Mesenchymal stem cell (in vitro differentiated cells and primary cell): ENCODE results near the gene AAGAB.

Source experiments
- DNase-seq: peaks from one replicate; pipeline ENCODE4 v3.0.0-alpha.2; 2013
- H2AFZ ChIP-seq: one replicate; pipeline ENCODE4 v1.6.1; 2013; ENCODE audit warnings: low read depth, mild to moderate bottlenecking, control low read depth, inconsistent platforms, low read length, moderate library complexity
- H2AK5ac ChIP-seq: 2 replicates; pipeline ENCODE4 v1.6.1; 2013; ENCODE audit warnings: low read length, moderate library complexity, mild to moderate bottlenecking, inconsistent platforms; ENCODE audit not compliant: severe bottlenecking
- H2BK120ac ChIP-seq: one replicate; pipeline ENCODE4 v1.6.1; 2013; ENCODE audit warnings: low read depth, mild to moderate bottlenecking, inconsistent platforms, low read length, moderate library complexity
- H2BK12ac ChIP-seq, 2 experiments: one replicate each; pipeline ENCODE4 v1.6.1; 2013; ENCODE audit warnings: inconsistent platforms in 2 of 2, low read length in 2 of 2, mild to moderate bottlenecking in 2 of 2, moderate library complexity in 2 of 2, control low read depth in 1 of 2
- H2BK15ac ChIP-seq: one replicate; pipeline ENCODE4 v1.6.1; 2013; ENCODE audit warnings: mild to moderate bottlenecking, low read depth, inconsistent platforms; ENCODE audit not compliant: poor library complexity, severe bottlenecking
- H2BK5ac ChIP-seq: 2 replicates; pipeline ENCODE4 v1.6.1; 2013; ENCODE audit warnings: low read depth, mild to moderate bottlenecking, low read length, control low read depth, inconsistent platforms; ENCODE audit not compliant: poor library complexity, severe bottlenecking
- H3K14ac ChIP-seq, 2 experiments: one replicate each; pipeline ENCODE4 v1.6.1; 2013; ENCODE audit warnings: inconsistent platforms in 2 of 2, low read length in 2 of 2, control low read depth in 1 of 2, mild to moderate bottlenecking in 1 of 2, moderate library complexity in 1 of 2
- H3K18ac ChIP-seq, 2 experiments: one replicate each; pipeline ENCODE4 v1.6.1; 2013; ENCODE audit warnings: inconsistent platforms in 2 of 2, low read length in 2 of 2, control low read depth in 1 of 2, low read depth in 1 of 2, mild to moderate bottlenecking in 1 of 2
- H3K23ac ChIP-seq, 2 experiments: one replicate each; pipeline ENCODE4 v1.6.1; 2013; ENCODE audit warnings: inconsistent platforms in 2 of 2, low read length in 2 of 2, mild to moderate bottlenecking in 2 of 2, moderate library complexity in 2 of 2, control low read depth in 1 of 2
- H3K27ac ChIP-seq: 2 replicates; pipeline ENCODE4 v1.5.1; 2013; ENCODE audit warnings: mild to moderate bottlenecking, moderate library complexity, low read length, control low read depth, inconsistent platforms; ENCODE audit not compliant: poor library complexity, severe bottlenecking
- H3K27me3 ChIP-seq, 2 experiments: 2 replicates each; pipeline versions ENCODE4 v1.6.1 to v1.7.0; 2013; ENCODE audit warnings: low read length in 2 of 2, mild to moderate bottlenecking in 2 of 2, moderate library complexity in 2 of 2, control low read depth in 1 of 2, inconsistent platforms in 1 of 2; ENCODE audit not compliant: control insufficient read depth in 1 of 2, insufficient read depth in 1 of 2
- H3K36me3 ChIP-seq, 2 experiments: 2 replicates each; pipeline versions ENCODE4 v1.6.1 to v1.7.0; 2013; ENCODE audit warnings: low read length in 2 of 2, control low read depth in 1 of 2, inconsistent platforms in 1 of 2, low read depth in 1 of 2, mild to moderate bottlenecking in 1 of 2; ENCODE audit not compliant: insufficient read depth in 2 of 2, control insufficient read depth in 1 of 2
- H3K4ac ChIP-seq, 2 experiments: one replicate each; pipeline ENCODE4 v1.6.1; 2013; ENCODE audit warnings: inconsistent platforms in 2 of 2, low read length in 2 of 2, mild to moderate bottlenecking in 2 of 2, moderate library complexity in 2 of 2, control low read depth in 1 of 2, low read depth in 1 of 2
- H3K4me1 ChIP-seq: 2 replicates; pipeline ENCODE4 v1.6.1; 2013; ENCODE audit warnings: low read depth, low read length, control low read depth; ENCODE audit not compliant: control insufficient read depth, insufficient read depth
- H3K4me2 ChIP-seq: 2 replicates; pipeline ENCODE4 v1.6.1; 2013; ENCODE audit warnings: low read length, mild to moderate bottlenecking, inconsistent platforms; ENCODE audit not compliant: poor library complexity, severe bottlenecking
- H3K4me3 ChIP-seq, 2 experiments: 2 replicates each; pipeline versions ENCODE4 v1.5.1 to v1.7.0; 2013; ENCODE audit warnings: low read length in 2 of 2, mild to moderate bottlenecking in 2 of 2, control low read depth in 1 of 2, low read depth in 1 of 2; ENCODE audit not compliant: insufficient read depth in 1 of 2
- H3K79me1 ChIP-seq: replicated peaks from 2 replicates; pipeline ENCODE4 v1.6.1; 2013; ENCODE audit warnings: mild to moderate bottlenecking, control low read depth, low read length, inconsistent platforms; ENCODE audit not compliant: poor library complexity, severe bottlenecking
- H3K9ac ChIP-seq: 2 replicates; pipeline ENCODE4 v1.7.0; 2013; ENCODE audit warnings: mild to moderate bottlenecking, low read length, moderate library complexity
- H3K9me3 ChIP-seq: 2 replicates; pipeline ENCODE4 v1.7.0; 2013; ENCODE audit warnings: mild to moderate bottlenecking, low read length; ENCODE audit not compliant: control insufficient read depth
- H4K8ac ChIP-seq: one replicate; pipeline ENCODE4 v1.6.1; 2013; ENCODE audit warnings: inconsistent platforms, mild to moderate bottlenecking, low read length, moderate library complexity
- H4K91ac ChIP-seq: one replicate; pipeline ENCODE4 v1.6.1; 2013; ENCODE audit warnings: mild to moderate bottlenecking, low read length, inconsistent platforms
- WGBS: methylation state at CpG from one replicate; pipeline ENCODE4 v1.1.7; 2013; ENCODE audit warnings: mixed read lengths; 5-methylcytosine and 5-hydroxymethylcytosine counted together

The AAGAB gene

GRCh38 chr15:67196672-67197363 is 57.6 kb downstream of the AAGAB start:
- Histone ChIP-seq H3K9me3 (no peaks in the 10 kb centered on the region), H3K23ac (no peak overlapping the region), H2BK120ac (no peak overlapping the region), H4K8ac (peak overlapping the region; percentile 69), H3K18ac (peak overlapping the region; percentile 55 to 61), H2AK5ac (no peak overlapping the region), H3K4me3 (no peak overlapping the region), H3K4me1 (peaks cover 3% of the 10 kb centered on the region), H4K91ac (peak overlapping the region; percentile 62), H2BK5ac (no peak overlapping the region), H3K79me1 (no peaks in the 10 kb centered on the region), H3K27ac (no peak overlapping the region), H2BK15ac (no peak overlapping the region), H3K4me2 (no peak overlapping the region), H3K27me3 (no peaks in the 10 kb centered on the region), H3K36me3 (peaks cover 31 to 57% of the 10 kb centered on the region in 2 experiments), H3K9ac (peak overlapping the region; percentile 70), H2BK12ac (peak overlapping the region in 1 of 2 experiments; percentile 64), H3K4ac (peak overlapping the region; percentile 13 to 59), H2AFZ (no peak overlapping the region), H3K14ac (no peak overlapping the region)
- WGBS = 79% methylated on average over 8 of the region's 8 CpGs
- peak; percentile 86 for DNase-seq

GRCh38 chr15:67196222-67196621 is 58.2 kb downstream of the AAGAB start:
- no peaks in the 10 kb centered on the region for H3K9me3 ChIP-seq
- H4K8ac ChIP-seq = no peak overlapping the region
- 94% methylated on average over 5 of the region's 6 CpGs for WGBS
- H3K4me1 ChIP-seq = peaks cover 3% of the 10 kb centered on the region
- no peak overlapping the region for H3K27ac ChIP-seq
- peak overlapping the region in 1 of 2 experiments; percentile 13 for H3K4ac ChIP-seq
- H4K91ac ChIP-seq = no peak overlapping the region
- no peak overlapping the region for H3K18ac ChIP-seq
- no peak overlapping the region for H2BK120ac ChIP-seq
- H3K79me1 ChIP-seq = no peaks in the 10 kb centered on the region
- H2BK5ac ChIP-seq = no peak overlapping the region
- peaks cover 29 to 57% of the 10 kb centered on the region in 2 experiments for H3K36me3 ChIP-seq
- H2AFZ ChIP-seq = no peak overlapping the region
- H3K4me2 ChIP-seq = no peak overlapping the region
- no peak overlapping the region for H3K14ac ChIP-seq
- H3K4me3 ChIP-seq = no peak overlapping the region
- no peaks in the 10 kb centered on the region for H3K27me3 ChIP-seq
- no peak overlapping the region for H3K23ac ChIP-seq
- H2BK12ac ChIP-seq = no peak overlapping the region
- DNase-seq = peak; percentile 21
- no peak overlapping the region for H2AK5ac ChIP-seq
- no peak overlapping the region for H2BK15ac ChIP-seq
- peak overlapping the region; percentile 70 for H3K9ac ChIP-seq

- 95% methylated on average over 3 of the region's 3 CpGs for WGBS
- H2BK120ac ChIP-seq = no peak overlapping the region
- H3K9me3 ChIP-seq = no peaks in the 10 kb centered on the region
- no peak for DNase-seq
- H3K4me1 ChIP-seq = peaks cover 2% of the 10 kb centered on the region
- no peak overlapping the region for H2BK5ac ChIP-seq
- H2BK15ac ChIP-seq = no peak overlapping the region
- H2AK5ac ChIP-seq = no peak overlapping the region
- H3K14ac ChIP-seq = no peak overlapping the region
- H3K23ac ChIP-seq = no peak overlapping the region
- H3K27me3 ChIP-seq = no peaks in the 10 kb centered on the region
- H3K4ac ChIP-seq = no peak overlapping the region
- H2AFZ ChIP-seq = no peak overlapping the region
- H3K4me2 ChIP-seq = no peak overlapping the region
- H4K91ac ChIP-seq = no peak overlapping the region
- peak overlapping the region; percentile 78 for H3K9ac ChIP-seq
- H3K79me1 ChIP-seq = no peaks in the 10 kb centered on the region
- H2BK12ac ChIP-seq = no peak overlapping the region
- H3K18ac ChIP-seq = no peak overlapping the region
- H3K27ac ChIP-seq = no peak overlapping the region
- H3K4me3 ChIP-seq = no peak overlapping the region
- H3K36me3 ChIP-seq = peaks cover 37 to 63% of the 10 kb centered on the region in 2 experiments
- H4K8ac ChIP-seq = no peak overlapping the region
Observed at GRCh38 chr15:67195305-67195704, 59.2 kb downstream of the AAGAB start.

GRCh38 chr15:67194171-67195114 is 60.0 kb downstream of the AAGAB start:
- no peak for DNase-seq
- no peaks in the 10 kb centered on the region for H3K79me1 ChIP-seq

More at GRCh38 chr15:67194171-67195114, 60.0 kb downstream of the AAGAB start:
- Histone ChIP-seq H3K4me1 (peaks cover 2% of the 10 kb centered on the region), H3K36me3 (peaks cover 46 to 63% of the 10 kb centered on the region in 2 experiments), H3K9ac (peak overlapping the region; percentile 78), H3K4me2 (no peak overlapping the region), H2BK15ac (no peak overlapping the region), H3K4me3 (peak overlapping the region in 1 of 2 experiments; percentile 26), H2BK5ac (no peak overlapping the region), H4K8ac (no peak overlapping the region), H3K23ac (no peak overlapping the region), H2BK12ac (peak overlapping the region in 1 of 2 experiments; percentile 43), H2AK5ac (no peak overlapping the region), H2AFZ (no peak overlapping the region), H2BK120ac (no peak overlapping the region), H3K27me3 (no peaks in the 10 kb centered on the region), H3K18ac (peak overlapping the region in 1 of 2 experiments; percentile 23), H3K27ac (no peak overlapping the region), H3K14ac (no peak overlapping the region), H4K91ac (no peak overlapping the region), H3K9me3 (no peaks in the 10 kb centered on the region), H3K4ac (no peak overlapping the region)
- WGBS = 96% methylated on average over 6 of the region's 9 CpGs
